ENCODE measurements around the gene CDK5RAP1. TPM values are rescaled to one million over a fixed set of nuclear protein-coding genes. Genes with fewer than 3 reads are reported as not detected.

The CDK5RAP1 gene
- total and polyA plus RNA-seq, 5 donors = 22.4 to 27.0 (median 25.3) TPM

- Histone ChIP-seq H3K27ac (ENCODE audit: low read length) (no peak overlapping the region), H3K9me3 (ENCODE audit: control insufficient read depth, low read length) (no peaks in the 10 kb centered on the region), H3K4me1 (ENCODE audit: control insufficient read depth, insufficient read depth, low read length) (no peaks in the 10 kb centered on the region), H3K27me3 (ENCODE audit: control insufficient read depth, insufficient read depth) (no peaks in the 10 kb centered on the region), H3K4me3 (ENCODE audit: low read length) (no peak overlapping the region)
- no peak for ATAC-seq
- DNase-seq = no peak
- intact Hi-C loops (cut with DNase I) = no loop called here
- 97% methylated on average over 4 of the region's 4 CpGs for WGBS
Measured at GRCh38 chr20:33373735-33374605, 27.3 kb downstream of the CDK5RAP1 start.

DNA sequence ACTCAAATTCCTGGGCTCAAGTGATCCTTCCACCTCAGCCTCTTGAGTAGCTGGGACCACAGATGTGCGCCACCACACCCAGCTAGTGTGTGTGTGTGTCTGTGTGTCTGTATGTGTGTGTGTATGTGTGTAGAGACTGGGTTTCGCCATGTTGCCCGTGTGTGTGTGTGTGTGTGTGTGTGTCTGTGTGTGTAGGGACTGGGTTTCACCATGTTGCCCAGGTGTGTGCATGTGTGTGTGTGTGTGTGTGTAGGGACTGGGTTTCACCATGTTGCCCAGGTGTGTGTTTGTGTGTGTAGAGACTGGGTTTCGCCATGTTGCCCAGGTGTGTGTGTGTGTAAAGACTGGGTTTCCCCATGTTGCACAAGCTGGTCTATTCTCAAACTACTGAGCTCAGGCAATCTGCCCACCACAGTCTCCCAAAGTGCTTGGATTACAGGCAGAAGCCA is 28.3 kb downstream of the CDK5RAP1 start:
- 90% methylated on average over 4 of the region's 4 CpGs for WGBS
- Histone ChIP-seq H3K27me3 (ENCODE audit: control insufficient read depth, insufficient read depth) (no peaks in the 10 kb centered on the region), H3K9me3 (ENCODE audit: control insufficient read depth, low read length) (no peaks in the 10 kb centered on the region), H3K27ac (ENCODE audit: low read length) (no peak overlapping the region), H3K4me3 (ENCODE audit: low read length) (no peak overlapping the region), H3K4me1 (ENCODE audit: control insufficient read depth, insufficient read depth, low read length) (no peaks in the 10 kb centered on the region)
- ATAC-seq (no peak), DNase-seq (no peak)
- intact Hi-C loops (cut with DNase I) = no loop called here

GRCh38 chr20:33370291-33370690 is 31.0 kb downstream of the CDK5RAP1 start:
- no peak for DNase-seq
- Histone ChIP-seq H3K9me3 (ENCODE audit: control insufficient read depth, low read length) (no peaks in the 10 kb centered on the region), H3K27me3 (ENCODE audit: control insufficient read depth, insufficient read depth) (no peaks in the 10 kb centered on the region), H3K4me1 (ENCODE audit: control insufficient read depth, insufficient read depth, low read length) (no peaks in the 10 kb centered on the region), H3K4me3 (ENCODE audit: low read length) (no peak overlapping the region), H3K27ac (ENCODE audit: low read length) (no peak overlapping the region)
- ATAC-seq = no peak
- 92% methylated on average over 8 of the region's 8 CpGs for WGBS
- intact Hi-C loops (cut with DNase I) = no loop called here

DNA sequence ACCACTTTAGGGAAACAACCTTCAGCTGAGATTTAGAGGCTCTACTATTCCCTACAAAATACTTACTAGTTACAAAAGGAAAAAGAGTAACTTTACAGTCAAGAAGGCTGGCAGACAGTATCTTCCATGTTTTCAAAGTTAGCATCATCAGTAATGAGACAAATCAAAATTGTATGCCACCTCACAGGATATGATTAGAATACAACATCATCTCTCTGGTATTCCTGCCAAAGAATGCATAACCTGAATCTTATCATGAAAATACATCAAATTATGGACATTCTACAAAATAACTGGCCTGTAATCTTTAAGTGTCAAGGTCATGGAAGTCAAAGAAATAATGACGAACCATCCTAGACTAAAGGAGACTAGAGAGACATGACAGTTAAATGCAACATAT is 38.4 kb downstream of the CDK5RAP1 start:
- DNase-seq (no peak), ATAC-seq (no peak)
- H3K4me1 ChIP-seq (ENCODE audit: control insufficient read depth, insufficient read depth, low read length) = no peaks in the 10 kb centered on the region
- H3K27ac ChIP-seq (ENCODE audit: low read length) = no peak overlapping the region
- H3K9me3 ChIP-seq (ENCODE audit: control insufficient read depth, low read length) = no peaks in the 10 kb centered on the region
- intact Hi-C loops (cut with DNase I) = no loop called here
- no peak overlapping the region for H3K4me3 ChIP-seq (ENCODE audit: low read length)
- 47% methylated on average over 1 of the region's 1 CpG for WGBS
- H3K27me3 ChIP-seq (ENCODE audit: control insufficient read depth, insufficient read depth) = no peaks in the 10 kb centered on the region

- intact Hi-C loops (cut with DNase I) = no loop called here
- Histone ChIP-seq H3K4me1 (ENCODE audit: control insufficient read depth, insufficient read depth, low read length) (no peaks in the 10 kb centered on the region), H3K4me3 (ENCODE audit: low read length) (no peak overlapping the region), H3K9me3 (ENCODE audit: control insufficient read depth, low read length) (no peaks in the 10 kb centered on the region), H3K27me3 (ENCODE audit: control insufficient read depth, insufficient read depth) (no peaks in the 10 kb centered on the region), H3K27ac (ENCODE audit: low read length) (no peak overlapping the region)
- DNase-seq (no peak), ATAC-seq (peak; percentile 29 to 54)
- 63% methylated on average over 8 of the region's 8 CpGs for WGBS
Measured at GRCh38 chr20:33359399-33360261, 41.7 kb downstream of the CDK5RAP1 start.

DNA sequence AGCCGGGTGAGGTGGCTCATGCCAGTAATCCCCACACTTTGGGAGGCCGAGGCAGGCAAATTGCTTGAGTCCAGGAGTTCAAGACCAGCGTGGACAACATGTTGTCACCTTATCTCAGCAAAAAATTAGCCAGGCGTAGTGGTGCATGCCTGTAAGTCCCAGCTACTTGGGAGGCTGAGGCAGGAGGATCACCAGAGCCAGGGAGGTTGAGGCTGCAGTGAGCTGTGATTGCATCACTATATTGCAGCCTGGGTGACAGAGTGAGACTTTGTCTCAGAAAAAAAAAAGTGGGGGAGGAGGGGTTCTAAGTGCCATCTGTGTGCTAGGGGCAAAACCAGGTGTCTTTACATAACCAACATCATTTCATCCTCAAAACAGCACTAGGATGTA is 48.3 kb downstream of the CDK5RAP1 start:
- Histone ChIP-seq H3K9me3 (ENCODE audit: control insufficient read depth, low read length) (no peaks in the 10 kb centered on the region), H3K27me3 (ENCODE audit: control insufficient read depth, insufficient read depth) (no peaks in the 10 kb centered on the region), H3K4me1 (ENCODE audit: control insufficient read depth, insufficient read depth, low read length) (no peaks in the 10 kb centered on the region), H3K4me3 (ENCODE audit: low read length) (no peak overlapping the region), H3K27ac (ENCODE audit: low read length) (no peak overlapping the region)
- intact Hi-C loops (cut with DNase I) = no loop called here
- no peak for DNase-seq
- 92% methylated on average over 4 of the region's 4 CpGs for WGBS
- no peak for ATAC-seq

DNA sequence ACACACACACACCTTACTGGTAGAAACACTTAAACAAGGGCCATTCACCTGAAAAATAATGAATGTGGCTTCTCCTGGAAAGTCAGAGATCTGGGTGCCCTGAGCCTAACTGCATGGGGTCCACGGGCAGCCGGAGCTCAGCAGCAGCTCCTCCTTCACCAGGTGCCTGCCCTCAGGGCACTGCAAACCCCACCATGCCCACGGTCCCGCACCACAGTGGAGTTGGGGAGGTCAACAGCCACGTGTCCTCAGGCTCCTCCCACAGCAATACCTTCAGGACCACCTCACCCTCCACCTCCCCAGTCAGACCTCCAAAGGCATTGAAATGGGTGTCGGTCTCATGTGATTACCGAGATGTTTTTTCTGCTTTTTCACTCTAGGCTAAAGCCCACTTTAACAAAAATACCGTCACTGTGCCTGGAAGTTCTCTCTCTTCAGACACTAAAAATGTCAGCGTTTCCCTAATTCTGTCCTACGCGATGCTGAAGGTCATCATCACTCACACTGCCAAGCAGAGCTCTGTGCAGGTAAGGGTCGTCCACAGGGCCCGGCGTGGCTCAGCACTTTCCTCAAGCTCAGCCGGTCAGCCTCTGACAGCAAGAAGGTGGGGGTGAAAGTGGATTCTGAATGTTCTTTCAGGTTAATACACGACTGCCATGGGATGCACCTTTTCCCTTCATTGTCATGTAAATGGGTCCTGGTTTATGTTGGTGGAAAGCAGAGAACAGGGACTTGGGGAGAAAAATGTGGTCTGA is 48.9 kb downstream of the CDK5RAP1 start:
- Histone ChIP-seq H3K4me1 (ENCODE audit: control insufficient read depth, insufficient read depth, low read length) (no peaks in the 10 kb centered on the region), H3K9me3 (ENCODE audit: control insufficient read depth, low read length) (no peaks in the 10 kb centered on the region), H3K27ac (ENCODE audit: low read length) (no peak overlapping the region), H3K27me3 (ENCODE audit: control insufficient read depth, insufficient read depth) (no peaks in the 10 kb centered on the region), H3K4me3 (ENCODE audit: low read length) (no peak overlapping the region)
- no peak for DNase-seq
- no peak for ATAC-seq
- intact Hi-C loops (cut with DNase I) = no loop called here
- 85% methylated on average over 16 of the region's 16 CpGs for WGBS

- no peaks in the 10 kb centered on the region for H3K9me3 ChIP-seq (ENCODE audit: control insufficient read depth, low read length)
- 76% methylated on average over 3 of the region's 3 CpGs for WGBS
- no peaks in the 10 kb centered on the region for H3K4me1 ChIP-seq (ENCODE audit: control insufficient read depth, insufficient read depth, low read length)
- ATAC-seq = no peak
- intact Hi-C loops (cut with DNase I) = no loop called here
- H3K27me3 ChIP-seq (ENCODE audit: control insufficient read depth, insufficient read depth) = no peaks in the 10 kb centered on the region
- no peak overlapping the region for H3K27ac ChIP-seq (ENCODE audit: low read length)
- no peak for DNase-seq
- H3K4me3 ChIP-seq (ENCODE audit: low read length) = no peak overlapping the region
Measured at GRCh38 chr20:33351696-33352095, 49.6 kb downstream of the CDK5RAP1 start.

DNA sequence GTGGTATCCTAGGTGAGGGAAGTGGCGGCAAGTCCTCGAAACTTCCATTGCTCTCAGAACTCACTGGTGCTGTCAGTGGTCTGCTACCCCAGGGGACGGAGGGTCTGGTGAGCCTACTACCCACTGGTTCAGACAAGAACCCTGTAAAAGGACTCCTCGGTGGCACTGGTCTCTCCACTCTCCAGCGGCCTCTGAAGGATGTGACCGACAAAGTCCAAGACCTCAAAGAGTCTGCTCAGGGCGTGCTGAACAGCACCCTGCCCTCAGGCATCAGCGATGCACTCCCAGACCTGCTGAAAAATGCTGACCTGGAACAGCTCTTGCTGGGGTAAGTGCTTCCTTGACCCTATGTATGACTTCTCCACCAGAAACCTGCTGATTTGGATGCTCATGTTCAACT is 51.8 kb downstream of the CDK5RAP1 start:
- no peaks in the 10 kb centered on the region for H3K27me3 ChIP-seq (ENCODE audit: control insufficient read depth, insufficient read depth)
- WGBS = 96% methylated on average over 8 of the region's 8 CpGs
- H3K4me1 ChIP-seq (ENCODE audit: control insufficient read depth, insufficient read depth, low read length) = no peaks in the 10 kb centered on the region
- intact Hi-C loops (cut with DNase I) = no loop called here
- DNase-seq (no peak), ATAC-seq (no peak)
- H3K4me3 ChIP-seq (ENCODE audit: low read length) = no peak overlapping the region
- no peak overlapping the region for H3K27ac ChIP-seq (ENCODE audit: low read length)
- no peaks in the 10 kb centered on the region for H3K9me3 ChIP-seq (ENCODE audit: control insufficient read depth, low read length)

DNA sequence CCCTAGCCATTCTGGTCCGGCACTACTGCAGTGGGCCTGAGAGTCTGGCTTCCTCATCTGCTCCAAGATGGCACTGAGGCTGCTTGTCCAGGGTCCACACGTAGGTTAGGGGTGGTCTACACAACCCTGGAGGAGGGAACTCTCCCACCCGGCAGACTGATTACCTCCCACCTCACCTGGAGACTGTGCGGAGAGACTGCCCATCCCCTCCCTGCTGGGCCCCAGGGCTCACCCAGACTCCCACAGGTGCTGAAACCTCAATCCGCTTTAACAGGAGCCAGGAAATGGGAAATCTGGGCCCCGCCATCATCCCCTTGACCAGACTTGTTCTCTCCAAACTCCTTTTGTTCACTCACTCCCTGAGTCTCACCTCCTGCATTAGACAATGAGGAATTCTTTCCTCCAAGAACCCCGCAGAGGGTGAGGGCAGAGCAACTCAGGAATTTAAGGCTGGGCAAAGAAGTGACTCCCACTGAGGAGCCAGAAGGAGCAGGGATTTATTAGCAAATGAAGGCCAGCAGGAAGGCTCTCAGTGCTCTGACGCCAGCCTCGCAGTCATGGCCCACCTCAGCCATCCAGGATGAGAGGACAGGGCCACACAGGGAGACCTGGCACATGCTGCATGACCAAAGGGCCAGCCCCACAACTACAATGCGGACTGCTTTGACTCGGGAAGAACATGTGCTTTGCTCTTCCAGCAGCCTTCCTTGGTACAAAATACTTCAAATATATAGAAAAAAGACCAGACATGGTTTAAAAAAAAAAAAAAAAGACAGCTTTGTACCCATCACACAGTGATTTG is 53.0 kb downstream of the CDK5RAP1 start:
- no peak for DNase-seq
- Histone ChIP-seq H3K4me1 (ENCODE audit: control insufficient read depth, insufficient read depth, low read length) (no peaks in the 10 kb centered on the region), H3K9me3 (ENCODE audit: control insufficient read depth, low read length) (no peaks in the 10 kb centered on the region), H3K4me3 (ENCODE audit: low read length) (no peak overlapping the region), H3K27me3 (ENCODE audit: control insufficient read depth, insufficient read depth) (no peaks in the 10 kb centered on the region), H3K27ac (ENCODE audit: low read length) (no peak overlapping the region)
- WGBS = 86% methylated on average over 11 of the region's 11 CpGs
- intact Hi-C loops (cut with DNase I) = no loop called here
- ATAC-seq = peak; percentile 17 to 31

Data from right cardiac atrium (tissue), 5 donors.